B cell (primary cell): ENCODE measurements around the gene MAP2K1. TPM values are rescaled to one million over a fixed set of nuclear protein-coding genes. Genes with fewer than 3 reads are reported as not detected.

ENCODE experiments used
- ATAC-seq: fragments of 200-7000 bp; cut with Tn5 transposase; one replicate; pipeline ENCODE4 v1.10.0; 2021; ENCODE audit warnings: low read depth, mild to moderate bottlenecking, moderate number of reproducible peaks, moderate library complexity
- CTCF ChIA-PET: fragments of 350-600 bp; sonication (Branson Sonifier 250); formaldehyde crosslinking; loops from one replicate; lab custom pipeline; 2021; ENCODE audit warnings: antibody characterized with exemption, inconsistent platforms; lab: Charles Lee
- POLR2A ChIA-PET: fragments of 350-600 bp; sonication (Branson Sonifier 250); formaldehyde crosslinking; loops from one replicate; lab custom pipeline; 2021; ENCODE audit warnings: antibody characterized with exemption; lab: Charles Lee
- DNase-seq: peaks from one replicate; pipeline ENCODE4 v3.0.0; 2013
- H2AFZ ChIP-seq: 2 replicates; pipeline ENCODE4 v1.6.1; 2012; ENCODE audit warnings: mild to moderate bottlenecking, low read depth, low read length; ENCODE audit not compliant: insufficient read depth, poor library complexity, severe bottlenecking
- H3K27ac ChIP-seq, 2 donors: 1 replicate in 1 of 2; 2 replicates in 1 of 2; pipeline ENCODE4 v1.5.1; 2012 to 2013; ENCODE audit warnings: low read length in 2 of 2, mild to moderate bottlenecking in 2 of 2, moderate library complexity in 1 of 2
- H3K27me3 ChIP-seq, 4 experiments: fragments of 200-600 bp in 1 of 4; sonication (generic) in 1 of 4; replicated peaks in 1 of 4; 1 replicate in 2 of 4; 2 replicates in 2 of 4; pipeline versions ENCODE4 v1.6.1 to v1.7.0; 2013 to 2016; ENCODE audit warnings: low read length in 3 of 4, mild to moderate bottlenecking in 2 of 4, mixed read lengths in 1 of 4, moderate library complexity in 1 of 4; ENCODE audit not compliant: insufficient read depth in 4 of 4, control insufficient read depth in 3 of 4; ENCODE audit errors: control extremely low read depth in 1 of 4
- H3K36me3 ChIP-seq, 2 experiments: replicated peaks in 1 of 2; 1 replicate in 1 of 2; 2 replicates in 1 of 2; pipeline versions ENCODE4 v1.6.1 to v1.7.1; 2013; ENCODE audit warnings: low read length in 1 of 2; ENCODE audit not compliant: insufficient read depth in 2 of 2, control insufficient read depth in 1 of 2; ENCODE audit errors: control extremely low read depth in 1 of 2, extremely low read depth in 1 of 2
- H3K4me1 ChIP-seq, 2 donors: fragments of 200-600 bp in 1 of 2; sonication (generic) in 1 of 2; 1 replicate in 1 of 2; 2 replicates in 1 of 2; pipeline versions ENCODE4 v1.5.1 to v1.6.1; 2013 to 2017; ENCODE audit warnings: low read length in 2 of 2; ENCODE audit not compliant: control insufficient read depth in 2 of 2, insufficient read depth in 2 of 2
- H3K4me2 ChIP-seq: replicated peaks from 2 replicates; pipeline ENCODE3; 2012; ENCODE audit warnings: mild to moderate bottlenecking, low read depth, low read length; ENCODE audit not compliant: poor library complexity, severe bottlenecking
- H3K4me3 ChIP-seq, 5 experiments: fragments of 200-600 bp in 1 of 5; sonication (generic) in 1 of 5; 1 replicate in 3 of 5; 2 replicates in 2 of 5; pipeline versions ENCODE4 v1.5.1 to v1.7.0; 2011 to 2016; ENCODE audit warnings: low read length in 4 of 5, mild to moderate bottlenecking in 4 of 5, low read depth in 2 of 5, control low read depth in 1 of 5, moderate library complexity in 1 of 5; ENCODE audit not compliant: insufficient read depth in 1 of 5; ENCODE audit errors: control extremely low read depth in 1 of 5, extremely low read depth in 1 of 5
- H3K79me2 ChIP-seq: fragments of 200-600 bp; sonication (generic); one replicate; pipeline ENCODE4 v1.6.0; 2016; ENCODE audit warnings: low read length; ENCODE audit not compliant: control insufficient read depth, insufficient read depth
- H3K9ac ChIP-seq: fragments of 200-600 bp; sonication (generic); 2 replicates; pipeline ENCODE4 v1.6.1; 2017; ENCODE audit warnings: mild to moderate bottlenecking, low read length, moderate library complexity
- H3K9me3 ChIP-seq, 3 donors: one replicate each; pipeline versions ENCODE4 v1.6.1 to v1.7.1; 2013; ENCODE audit warnings: low read length in 2 of 3; ENCODE audit not compliant: control insufficient read depth in 2 of 3, insufficient read depth in 1 of 3; ENCODE audit errors: control extremely low read depth in 1 of 3
- H4K20me1 ChIP-seq: 2 replicates; pipeline ENCODE4 v1.6.0; 2012; ENCODE audit warnings: mild to moderate bottlenecking, low read length; ENCODE audit not compliant: insufficient read depth, control insufficient read depth, poor library complexity, severe bottlenecking
- H3K27ac Mint-ChIP-seq: one replicate; pipeline ENCODE4 v1.8.0; 2021; ENCODE audit warnings: mixed read lengths
- H3K27me3 Mint-ChIP-seq: one replicate; pipeline ENCODE4 v1.8.0; 2021; ENCODE audit warnings: mixed read lengths
- H3K4me1 Mint-ChIP-seq: one replicate; pipeline ENCODE4 v1.8.0; 2021; ENCODE audit warnings: mixed read lengths
- H3K4me3 Mint-ChIP-seq: one replicate; pipeline ENCODE4 v1.8.0; 2021; ENCODE audit warnings: mixed read lengths
- H3K9me3 Mint-ChIP-seq: one replicate; pipeline ENCODE4 v1.8.0; 2022; ENCODE audit warnings: mixed read lengths; ENCODE audit not compliant: insufficient read depth
- EZH2 ChIP-seq: IDR thresholded peaks from 2 replicates; pipeline ENCODE4 v1.6.1; 2012; ENCODE audit warnings: borderline replicate concordance, low read depth, mild to moderate bottlenecking, moderate library complexity, low read length; ENCODE audit not compliant: insufficient read depth, poor library complexity, severe bottlenecking
- WGBS: methylation state at CpG from one replicate; pipeline ENCODE4 v1.1.5; 2013; ENCODE audit warnings: missing lambda C conversion rate; ENCODE audit not compliant: insufficient coverage; 5-methylcytosine and 5-hydroxymethylcytosine counted together
- intact Hi-C: fragments of 100-400 bp; cut with micrococcal nuclease; formaldehyde crosslinking; loops from one replicate; pipeline ENCODE4 v1.10.0; 2022
- polyA plus RNA-seq: library from polyadenylated mRNA; depleted of rRNA; stranded (reverse); fragments of >200 nt; gene quantifications from 2 replicates; pipeline ENCODE4 v1.2.3, GENCODE V29; 2012
- total RNA-seq, 2 donors: library from RNA; stranded (reverse); fragments of 120-200 nt in 1 of 2; gene quantifications; 1 replicate in 1 of 2; 2 replicates in 1 of 2; pipeline versions ENCODE4 v1.2.3 to v1.2.4, GENCODE V29; 2013 to 2022
- TF ChIP-seq, protein P1 (sequence below): fragments of 200-600 bp; IDR thresholded peaks from one replicate; pipeline ENCODE4 v1.8.0; 2022; ENCODE audit warnings: antibody characterized with exemption, mild to moderate bottlenecking

Gene MAP2K1
- total and polyA plus RNA-seq, 2 donors (not counting 1 experiment from before 2014, with no cell fraction given): 21.6 to 52.3 TPM

DNA sequence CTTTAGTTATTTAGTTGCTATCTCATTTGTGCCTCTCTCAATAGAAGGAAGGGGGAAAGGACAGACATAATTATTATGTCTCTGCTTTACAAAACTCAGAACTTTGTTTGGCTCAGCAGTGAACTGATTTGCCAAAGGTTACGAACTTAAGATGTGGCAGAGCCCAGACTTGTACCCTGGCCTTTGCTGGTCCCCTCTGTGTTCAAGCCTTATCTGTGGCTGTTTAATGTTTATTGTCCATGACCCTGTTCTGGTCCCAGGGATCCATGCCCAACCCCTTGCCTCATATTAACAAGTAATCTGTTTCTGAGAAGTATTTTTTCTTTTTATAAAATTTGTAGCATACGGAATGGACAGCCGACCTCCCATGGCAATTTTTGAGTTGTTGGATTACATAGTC lies 100.2 kb downstream of the MAP2K1 start:
- Histone ChIP-seq H3K27me3 (no peaks in the 10 kb centered on the region), H4K20me1 (no peaks in the 10 kb centered on the region), H3K79me2 (no peaks in the 10 kb centered on the region), H3K9ac (no peak overlapping the region), H3K4me3 (no peak overlapping the region), H3K36me3 (peaks cover 23 to 81% of the 10 kb centered on the region in 2 experiments), H3K27ac (no peak overlapping the region), H3K4me1 (no peaks in the 10 kb centered on the region), H3K4me2 (no peak overlapping the region), H2AFZ (no peak overlapping the region), H3K9me3 (no peaks in the 10 kb centered on the region)
- CTCF ChIA-PET: no interaction called here
- 100% methylated on average over 1 of the region's 3 CpGs for WGBS
- Mint-ChIP-seq H3K4me3 (no peak overlapping the region), H3K27me3 (no peaks in the 10 kb centered on the region), H3K4me1 (no peaks in the 10 kb centered on the region), H3K9me3 (no peaks in the 10 kb centered on the region), H3K27ac (no peak overlapping the region)
- no peak for ATAC-seq
- intact Hi-C loops: no loop called here
- TF ChIP-seq EZH2: no peak
- TF ChIP-seq, protein P1, sequence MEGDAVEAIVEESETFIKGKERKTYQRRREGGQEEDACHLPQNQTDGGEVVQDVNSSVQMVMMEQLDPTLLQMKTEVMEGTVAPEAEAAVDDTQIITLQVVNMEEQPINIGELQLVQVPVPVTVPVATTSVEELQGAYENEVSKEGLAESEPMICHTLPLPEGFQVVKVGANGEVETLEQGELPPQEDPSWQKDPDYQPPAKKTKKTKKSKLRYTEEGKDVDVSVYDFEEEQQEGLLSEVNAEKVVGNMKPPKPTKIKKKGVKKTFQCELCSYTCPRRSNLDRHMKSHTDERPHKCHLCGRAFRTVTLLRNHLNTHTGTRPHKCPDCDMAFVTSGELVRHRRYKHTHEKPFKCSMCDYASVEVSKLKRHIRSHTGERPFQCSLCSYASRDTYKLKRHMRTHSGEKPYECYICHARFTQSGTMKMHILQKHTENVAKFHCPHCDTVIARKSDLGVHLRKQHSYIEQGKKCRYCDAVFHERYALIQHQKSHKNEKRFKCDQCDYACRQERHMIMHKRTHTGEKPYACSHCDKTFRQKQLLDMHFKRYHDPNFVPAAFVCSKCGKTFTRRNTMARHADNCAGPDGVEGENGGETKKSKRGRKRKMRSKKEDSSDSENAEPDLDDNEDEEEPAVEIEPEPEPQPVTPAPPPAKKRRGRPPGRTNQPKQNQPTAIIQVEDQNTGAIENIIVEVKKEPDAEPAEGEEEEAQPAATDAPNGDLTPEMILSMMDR: no peak
- POLR2A ChIA-PET: no interaction called here
- no peak for DNase-seq

DNA sequence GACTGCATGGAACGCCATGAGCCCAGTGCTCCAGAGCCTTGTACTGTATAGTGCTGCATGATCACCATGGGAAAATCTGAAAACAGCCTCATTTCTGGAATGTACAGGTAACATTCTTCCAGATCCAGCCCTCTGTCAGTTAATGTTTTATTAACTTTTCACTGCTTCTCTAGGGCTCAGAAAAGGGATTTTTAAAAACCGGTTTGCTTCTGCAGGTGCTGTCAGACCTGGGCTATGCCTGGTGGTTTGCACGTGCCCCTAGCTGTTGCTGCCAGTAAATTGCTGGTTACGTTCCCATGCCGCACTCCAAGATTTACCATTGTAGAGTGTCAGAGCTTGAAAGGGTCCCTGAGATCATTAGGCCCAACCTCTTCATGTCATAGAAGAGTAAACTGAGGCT lies 101.8 kb downstream of the MAP2K1 start:
- no peaks in the 10 kb centered on the region for H3K27me3 Mint-ChIP-seq
- DNase-seq (no peak), ATAC-seq (no peak)
- Histone ChIP-seq H3K4me3 (no peak overlapping the region), H4K20me1 (no peaks in the 10 kb centered on the region), H3K4me2 (no peak overlapping the region), H3K36me3 (peaks cover 29 to 85% of the 10 kb centered on the region in 2 experiments), H3K9ac (no peak overlapping the region), H2AFZ (no peak overlapping the region), H3K27ac (no peak overlapping the region), H3K27me3 (no peaks in the 10 kb centered on the region), H3K79me2 (no peaks in the 10 kb centered on the region), H3K9me3 (no peaks in the 10 kb centered on the region), H3K4me1 (no peaks in the 10 kb centered on the region)
- CTCF ChIA-PET: no interaction called here
- H3K4me3 Mint-ChIP-seq: no peak overlapping the region
- intact Hi-C loops: no loop called here
- no peak overlapping the region for H3K27ac Mint-ChIP-seq
- H3K4me1 Mint-ChIP-seq: no peaks in the 10 kb centered on the region
- TF ChIP-seq, protein P1: no peak
- TF ChIP-seq EZH2: no peak
- POLR2A ChIA-PET: no interaction called here
- WGBS: 98% methylated on average over 5 of the region's 5 CpGs
- no peaks in the 10 kb centered on the region for H3K9me3 Mint-ChIP-seq
